Effector memory CD8-positive, alpha-beta T cell (primary cell): ENCODE results near the gene CCL25.
A peak's percentile ranks its signal among the peaks of the same experiment; 100 is the strongest.
"Not testable (repeated sequence)": the region's sequence is repeated elsewhere in the genome, so short reads cannot be mapped to it uniquely, and the experiment has no call there.

ENCODE experiments used
- ATAC-seq: fragments of 150-1000 bp; cut with Tn5 transposase; replicated peaks from 2 replicates; pipeline ENCODE4 v1.10.0; 2021; ENCODE audit warnings: mild to moderate bottlenecking, moderate library complexity
- DNase-seq, 3 experiments: peaks; one replicate each; pipeline ENCODE4 v3.0.0; 2021
- H3K27ac Mint-ChIP-seq, 2 donors: one replicate each; pipeline ENCODE4 v1.8.0; 2022; ENCODE audit warnings: mild to moderate bottlenecking in 2 of 2, mixed read lengths in 2 of 2, moderate library complexity in 2 of 2
- H3K27me3 Mint-ChIP-seq, 2 donors: one replicate each; pipeline ENCODE4 v1.8.0; 2022; ENCODE audit warnings: mixed read lengths in 2 of 2
- H3K36me3 Mint-ChIP-seq: one replicate; pipeline ENCODE4 v1.8.0; 2022; ENCODE audit warnings: mild to moderate bottlenecking, moderate library complexity, mixed read lengths; ENCODE audit not compliant: insufficient read depth
- H3K4me1 Mint-ChIP-seq, 2 donors: one replicate each; pipeline ENCODE4 v1.8.0; 2022; ENCODE audit warnings: low read depth in 2 of 2, mixed read lengths in 2 of 2
- H3K4me3 Mint-ChIP-seq, 2 donors: one replicate each; pipeline ENCODE4 v1.8.0; 2022; ENCODE audit warnings: mild to moderate bottlenecking in 2 of 2, mixed read lengths in 2 of 2, moderate library complexity in 2 of 2
- H3K9me3 Mint-ChIP-seq, 2 donors: one replicate each; pipeline ENCODE4 v1.8.0; 2022; ENCODE audit warnings: mixed read lengths in 2 of 2
- total RNA-seq, 9 experiments: gene quantifications; one replicate each; lab custom pipeline; 2026; lab: John Stamatoyannopoulos, UW

CCL25 gene
- 0 to 0.06 (median 0) reads per million in 9 experiments for total RNA-seq

- Mint-ChIP-seq H3K36me3 (no peaks in the 10 kb centered on the region), H3K4me3 (peak within 1 kb of the TSS; percentile 4 to 7), H3K4me1 (peaks cover 4 to 5% of the 10 kb centered on the region in 2 donors), H3K27ac (peak within 1 kb of the TSS; percentile 63 to 86), H3K27me3 (peaks cover 0 to 11% of the 10 kb centered on the region in 2 donors), H3K9me3 (no peaks in the 10 kb centered on the region)
- ATAC-seq (no peak), DNase-seq (no peak)
These were observed at the start of gene CCL25 for GRCh38 chr19:8052464-8052859. Gene CCL25 (plus strand): TSS chr19:8052760. CDS start chr19:8053050, 290 bp downstream.

GRCh38 chr19:8004001-8004400 lies 48.6 kb upstream of the CCL25 start:
- Mint-ChIP-seq H3K36me3 (peaks cover 19% of the 10 kb centered on the region), H3K4me1 (peaks cover 41 to 42% of the 10 kb centered on the region in 2 donors)

GRCh38 chr19:8004723-8005513 lies 47.6 kb upstream of the CCL25 start:
- ATAC-seq: peak; percentile 24
- peak in 2 of 3 experiments; percentile 5 to 9 for DNase-seq
- peak overlapping the region; percentile 85 to 89 for H3K4me3 Mint-ChIP-seq
- H3K27me3 Mint-ChIP-seq: no peaks in the 10 kb centered on the region
- H3K9me3 Mint-ChIP-seq: no peaks in the 10 kb centered on the region
- H3K27ac Mint-ChIP-seq: peak overlapping the region; percentile 83 to 93
- H3K36me3 Mint-ChIP-seq: peaks cover 18% of the 10 kb centered on the region
- peaks cover 38 to 39% of the 10 kb centered on the region in 2 donors for H3K4me1 Mint-ChIP-seq

More at GRCh38 chr19:8004001-8004400, 48.6 kb upstream of the CCL25 start:
- DNase-seq (no peak), ATAC-seq (no peak)
- no peaks in the 10 kb centered on the region for H3K27me3 Mint-ChIP-seq
- H3K9me3 Mint-ChIP-seq: no peaks in the 10 kb centered on the region
- peak overlapping the region; percentile 83 to 93 for H3K27ac Mint-ChIP-seq
- peak overlapping the region; percentile 85 to 89 for H3K4me3 Mint-ChIP-seq

- H3K27me3 Mint-ChIP-seq: no peaks in the 10 kb centered on the region
- H3K36me3 Mint-ChIP-seq: peaks cover 14% of the 10 kb centered on the region
- peak; percentile 91 for ATAC-seq
- H3K27ac Mint-ChIP-seq: peak within 1 kb of the TSS; percentile 83 to 93
- peak; percentile 82 to 90 (median 84) for DNase-seq
- peaks cover 32 to 35% of the 10 kb centered on the region in 2 donors for H3K4me1 Mint-ChIP-seq
- H3K4me3 Mint-ChIP-seq: peak within 1 kb of the TSS; percentile 85 to 89
- H3K9me3 Mint-ChIP-seq: no peaks in the 10 kb centered on the region
These were observed 46.9 kb upstream of the CCL25 start, which contains the start of gene ELAVL1 for GRCh38 chr19:8005534-8006256. Gene ELAVL1 (minus strand): TSS chr19:8005641. CDS start chr19:7991815, 13,826 bp downstream.

- peaks cover 2% of the 10 kb centered on the region for H3K36me3 Mint-ChIP-seq
- no peaks in the 10 kb centered on the region for H3K9me3 Mint-ChIP-seq
- H3K27ac Mint-ChIP-seq: no peak overlapping the region
- H3K27me3 Mint-ChIP-seq: no peaks in the 10 kb centered on the region
- peak; percentile 79 for ATAC-seq
- H3K4me1 Mint-ChIP-seq: peaks cover 0 to 4% of the 10 kb centered on the region in 2 donors
- peak in 1 of 3 experiments; percentile 17 for DNase-seq
- H3K4me3 Mint-ChIP-seq: no peak overlapping the region
These were observed 34.8 kb upstream of the CCL25 start for GRCh38 chr19:8017808-8018207.

GRCh38 chr19:8020681-8021080 lies 31.9 kb upstream of the CCL25 start:
- Mint-ChIP-seq H3K36me3 (peaks cover 2% of the 10 kb centered on the region), H3K4me1 (peaks cover 0 to 4% of the 10 kb centered on the region in 2 donors), H3K9me3 (no peaks in the 10 kb centered on the region), H3K27me3 (no peaks in the 10 kb centered on the region), H3K4me3 (no peak overlapping the region), H3K27ac (no peak overlapping the region)
- ATAC-seq: no peak
- no peak for DNase-seq

- H3K4me3 Mint-ChIP-seq: no peak overlapping the region
- no peak for DNase-seq
- no peak overlapping the region for H3K27ac Mint-ChIP-seq
- no peaks in the 10 kb centered on the region for H3K27me3 Mint-ChIP-seq
- ATAC-seq: no peak
- H3K9me3 Mint-ChIP-seq: no peaks in the 10 kb centered on the region
- peaks cover 2% of the 10 kb centered on the region for H3K36me3 Mint-ChIP-seq
- H3K4me1 Mint-ChIP-seq: peaks cover 0 to 4% of the 10 kb centered on the region in 2 donors
These were observed 31.2 kb upstream of the CCL25 start for GRCh38 chr19:8021374-8021773.

GRCh38 chr19:8022275-8022674 lies 30.3 kb upstream of the CCL25 start:
- DNase-seq (no peak), ATAC-seq (no peak)
- H3K27me3 Mint-ChIP-seq: no peaks in the 10 kb centered on the region
- H3K27ac Mint-ChIP-seq: no peak overlapping the region
- H3K4me1 Mint-ChIP-seq: peaks cover 0 to 4% of the 10 kb centered on the region in 2 donors
- no peak overlapping the region for H3K4me3 Mint-ChIP-seq
- H3K9me3 Mint-ChIP-seq: no peaks in the 10 kb centered on the region
- H3K36me3 Mint-ChIP-seq: peaks cover 2% of the 10 kb centered on the region

GRCh38 chr19:8023371-8023770 lies 29.2 kb upstream of the CCL25 start:
- Mint-ChIP-seq H3K27me3 (no peaks in the 10 kb centered on the region), H3K4me3 (no peak overlapping the region), H3K27ac (no peak overlapping the region), H3K9me3 (no peaks in the 10 kb centered on the region), H3K36me3 (peaks cover 2% of the 10 kb centered on the region), H3K4me1 (no peaks in the 10 kb centered on the region)
- ATAC-seq (no peak), DNase-seq (no peak)

GRCh38 chr19:8024256-8024655 lies 28.3 kb upstream of the CCL25 start:
- H3K4me1 Mint-ChIP-seq, H3K27me3 Mint-ChIP-seq, ATAC-seq: not testable (repeated sequence)

GRCh38 chr19:8025316-8025715 lies 27.2 kb upstream of the CCL25 start:
- Mint-ChIP-seq H3K4me3 (no peak overlapping the region), H3K4me1 (no peaks in the 10 kb centered on the region)
- no peak for DNase-seq

More at GRCh38 chr19:8024256-8024655, 28.3 kb upstream of the CCL25 start:
- not testable (repeated sequence) for DNase-seq, H3K4me3 Mint-ChIP-seq, H3K36me3 Mint-ChIP-seq, H3K9me3 Mint-ChIP-seq, H3K27ac Mint-ChIP-seq

GRCh38 chr19:8028951-8029491 lies 23.5 kb upstream of the CCL25 start:
- Mint-ChIP-seq H3K27ac (no peak overlapping the region), H3K4me1 (no peaks in the 10 kb centered on the region), H3K4me3 (no peak overlapping the region), H3K36me3 (no peaks in the 10 kb centered on the region), H3K27me3 (peaks cover 0 to 11% of the 10 kb centered on the region in 2 donors), H3K9me3 (no peaks in the 10 kb centered on the region)
- DNase-seq (no peak), ATAC-seq (no peak)

More at GRCh38 chr19:8025316-8025715, 27.2 kb upstream of the CCL25 start:
- Mint-ChIP-seq H3K36me3 (peaks cover 2% of the 10 kb centered on the region), H3K9me3 (no peaks in the 10 kb centered on the region), H3K27me3 (no peaks in the 10 kb centered on the region), H3K27ac (peak overlapping the region in 1 of 2 donors; percentile 44)
- ATAC-seq: no peak

- Mint-ChIP-seq H3K4me3 (no peak overlapping the region), H3K4me1 (no peaks in the 10 kb centered on the region), H3K27me3 (peaks cover under 1 to 11% of the 10 kb centered on the region in 2 donors)
These were observed 21.6 kb upstream of the CCL25 start for GRCh38 chr19:8030960-8031359.

More at GRCh38 chr19:8030960-8031359, 21.6 kb upstream of the CCL25 start:
- no peak for DNase-seq
- Mint-ChIP-seq H3K36me3 (no peaks in the 10 kb centered on the region), H3K27ac (no peak overlapping the region), H3K9me3 (no peaks in the 10 kb centered on the region)
- ATAC-seq: no peak
